ENCODE data around the gene ADNP2. TPM values are rescaled to one million over a fixed set of nuclear protein-coding genes. Genes with fewer than 3 reads are reported as not detected.

ADNP2 gene
- total RNA-seq, 4 donors from 2014 or later: 15.0 to 22.3 (median 17.7) TPM

- Histone ChIP-seq H3K4me1 (peaks cover 0 to 38% (median 7%) of the 10 kb centered on the region in 3 donors), H3K27ac (peak overlapping the region in 3 of 4 donors; percentile 64 to 75 (median 67)), H3K4me3 (no peak overlapping the region), H3K27me3 (no peaks in the 10 kb centered on the region), H3K9me3 (peaks cover 0 to 4% (median 0%) of the 10 kb centered on the region in 3 donors), H3K36me3 (no peaks in the 10 kb centered on the region)
- TF ChIP-seq POLR2AphosphoS5 (IDR thresholded peaks at IDR 0.05): no peak
- no peak for TF ChIP-seq POLR2A (IDR thresholded peaks at IDR 0.05)
- TF ChIP-seq EP300 (IDR thresholded peaks at IDR 0.05): no peak
- TF ChIP-seq CTCF (IDR thresholded peaks at IDR 0.05): no peak
- ATAC-seq: no peak
- 41 to 47% methylated on average over 4 to 7 of the region's 7 CpGs for WGBS, 2 donors (ENCODE audit: low coverage in 1 of 2)
These were observed 4.7 kb upstream of the ADNP2 start for GRCh38 chr18:80104364-80104779.

- Histone ChIP-seq H3K4me1 (peaks cover 0 to 45% (median 13%) of the 10 kb centered on the region in 3 donors), H3K36me3 (no peaks in the 10 kb centered on the region), H3K27me3 (no peaks in the 10 kb centered on the region), H3K9me3 (peaks cover 0 to 4% (median 0%) of the 10 kb centered on the region in 3 donors), H3K4me3 (no peak overlapping the region), H3K27ac (peak overlapping the region in 3 of 4 donors; percentile 64 to 75 (median 67))
- 91 to 100% methylated on average over 2 to 9 of the region's 13 CpGs for WGBS, 2 donors (ENCODE audit: low coverage in 1 of 2)
- TF ChIP-seq CTCF (IDR thresholded peaks at IDR 0.05) (no peak), EP300 (IDR thresholded peaks at IDR 0.05) (no peak), POLR2A (IDR thresholded peaks at IDR 0.05) (no peak)
- no peak for ATAC-seq
These were observed 3.5 kb upstream of the ADNP2 start for GRCh38 chr18:80105369-80106167.

- ATAC-seq: no peak
- no peak for TF ChIP-seq POLR2A (IDR thresholded peaks at IDR 0.05)
- no peak for TF ChIP-seq POLR2AphosphoS5 (IDR thresholded peaks at IDR 0.05)
- no peak for TF ChIP-seq EP300 (IDR thresholded peaks at IDR 0.05)
- TF ChIP-seq CTCF (IDR thresholded peaks at IDR 0.05): no peak
- Histone ChIP-seq H3K9me3 (peaks cover 0 to 4% (median 0%) of the 10 kb centered on the region in 3 donors), H3K4me3 (no peak overlapping the region), H3K36me3 (no peaks in the 10 kb centered on the region), H3K27me3 (no peaks in the 10 kb centered on the region), H3K4me1 (peaks cover 0 to 55% (median 17%) of the 10 kb centered on the region in 3 donors), H3K27ac (peak overlapping the region in 3 of 4 donors; percentile 95 to 99 (median 96))
- WGBS, 2 donors (ENCODE audit: low coverage in 1 of 2): 41 to 56% methylated on average over 3 to 6 of the region's 6 CpGs
These were observed 2.5 kb upstream of the ADNP2 start for GRCh38 chr18:80106482-80107051.

GRCh38 chr18:80107426-80107825, 1.6 kb upstream of the ADNP2 start:
- Histone ChIP-seq H3K27me3 (no peaks in the 10 kb centered on the region), H3K4me1 (peaks cover 0 to 61% (median 17%) of the 10 kb centered on the region in 3 donors), H3K36me3 (no peaks in the 10 kb centered on the region), H3K27ac (peak overlapping the region in 3 of 4 donors; percentile 95 to 99 (median 96)), H3K4me3 (no peak overlapping the region), H3K9me3 (peaks cover 0 to 4% (median 0%) of the 10 kb centered on the region in 3 donors)
- no peak for TF ChIP-seq POLR2AphosphoS5 (IDR thresholded peaks at IDR 0.05)
- no peak for TF ChIP-seq POLR2A (IDR thresholded peaks at IDR 0.05)
- TF ChIP-seq CTCF (IDR thresholded peaks at IDR 0.05): no peak
- TF ChIP-seq EP300 (IDR thresholded peaks at IDR 0.05): no peak
- ATAC-seq: no peak
- WGBS, 2 donors (ENCODE audit: low coverage in 1 of 2): 59 to 71% methylated on average over 5 to 10 of the region's 10 CpGs

All from gastroesophageal sphincter (tissue), 4 donors.